ENCODE measurements around the gene SSH2. TPM values are rescaled to one million over a fixed set of nuclear protein-coding genes. Genes with fewer than 3 reads are reported as not detected.
A peak's percentile ranks its signal among the peaks of the same experiment; 100 is the strongest.
"Not testable (repeated sequence)": the region's sequence is repeated elsewhere in the genome, so short reads cannot be mapped to it uniquely, and the experiment has no call there.

SSH2 gene, protein sequence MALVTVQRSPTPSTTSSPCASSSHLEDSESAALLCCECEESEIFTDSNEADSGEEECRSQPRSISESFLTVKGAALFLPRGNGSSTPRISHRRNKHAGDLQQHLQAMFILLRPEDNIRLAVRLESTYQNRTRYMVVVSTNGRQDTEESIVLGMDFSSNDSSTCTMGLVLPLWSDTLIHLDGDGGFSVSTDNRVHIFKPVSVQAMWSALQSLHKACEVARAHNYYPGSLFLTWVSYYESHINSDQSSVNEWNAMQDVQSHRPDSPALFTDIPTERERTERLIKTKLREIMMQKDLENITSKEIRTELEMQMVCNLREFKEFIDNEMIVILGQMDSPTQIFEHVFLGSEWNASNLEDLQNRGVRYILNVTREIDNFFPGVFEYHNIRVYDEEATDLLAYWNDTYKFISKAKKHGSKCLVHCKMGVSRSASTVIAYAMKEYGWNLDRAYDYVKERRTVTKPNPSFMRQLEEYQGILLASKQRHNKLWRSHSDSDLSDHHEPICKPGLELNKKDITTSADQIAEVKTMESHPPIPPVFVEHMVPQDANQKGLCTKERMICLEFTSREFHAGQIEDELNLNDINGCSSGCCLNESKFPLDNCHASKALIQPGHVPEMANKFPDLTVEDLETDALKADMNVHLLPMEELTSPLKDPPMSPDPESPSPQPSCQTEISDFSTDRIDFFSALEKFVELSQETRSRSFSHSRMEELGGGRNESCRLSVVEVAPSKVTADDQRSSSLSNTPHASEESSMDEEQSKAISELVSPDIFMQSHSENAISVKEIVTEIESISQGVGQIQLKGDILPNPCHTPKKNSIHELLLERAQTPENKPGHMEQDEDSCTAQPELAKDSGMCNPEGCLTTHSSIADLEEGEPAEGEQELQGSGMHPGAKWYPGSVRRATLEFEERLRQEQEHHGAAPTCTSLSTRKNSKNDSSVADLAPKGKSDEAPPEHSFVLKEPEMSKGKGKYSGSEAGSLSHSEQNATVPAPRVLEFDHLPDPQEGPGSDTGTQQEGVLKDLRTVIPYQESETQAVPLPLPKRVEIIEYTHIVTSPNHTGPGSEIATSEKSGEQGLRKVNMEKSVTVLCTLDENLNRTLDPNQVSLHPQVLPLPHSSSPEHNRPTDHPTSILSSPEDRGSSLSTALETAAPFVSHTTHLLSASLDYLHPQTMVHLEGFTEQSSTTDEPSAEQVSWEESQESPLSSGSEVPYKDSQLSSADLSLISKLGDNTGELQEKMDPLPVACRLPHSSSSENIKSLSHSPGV (N-terminal part only)
- total RNA-seq = 77.5 TPM

DNA sequence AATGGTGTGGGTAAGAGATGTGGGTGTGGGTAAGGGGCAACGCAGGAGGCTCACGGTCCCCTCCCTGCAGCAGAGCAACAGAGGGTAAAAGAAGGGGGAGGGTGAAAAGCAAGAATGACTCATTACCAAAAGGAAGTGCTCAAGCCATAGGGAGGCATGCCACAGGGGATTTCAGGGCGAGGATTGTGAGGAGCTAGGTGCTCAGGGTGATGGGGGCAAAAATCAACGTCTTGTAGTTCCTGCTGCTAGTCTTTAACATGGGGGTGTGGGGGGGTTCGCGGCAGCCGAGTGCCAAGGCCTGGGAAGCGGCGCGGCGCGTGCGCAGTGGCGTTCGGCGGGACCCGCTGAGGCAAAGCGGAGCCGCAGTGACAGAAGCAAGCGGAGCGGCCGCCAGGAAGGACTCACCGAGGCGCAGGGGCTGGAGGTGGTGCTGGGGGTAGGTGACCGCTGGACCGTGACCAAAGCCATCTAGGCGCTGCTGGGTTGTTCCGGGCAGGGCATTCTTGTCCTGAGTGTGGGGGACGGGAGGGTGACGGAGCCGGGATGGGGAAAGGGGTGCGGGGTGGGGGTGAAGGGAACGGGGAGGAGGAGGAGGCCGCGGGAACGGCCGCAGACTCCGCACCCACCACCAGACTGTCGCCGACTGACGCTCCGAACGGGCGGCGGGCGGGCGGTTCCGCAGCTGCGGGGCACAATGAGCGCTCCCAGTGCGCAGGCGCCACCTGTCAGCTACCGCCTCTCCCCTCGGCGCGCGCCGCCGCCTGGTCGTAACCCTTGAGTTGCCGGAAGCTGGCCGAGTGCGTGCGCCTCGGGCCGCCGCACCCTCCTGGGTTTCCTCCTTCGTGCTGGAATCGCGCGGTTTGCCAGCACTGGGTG lies at the start of gene SSH2:
SSH2 (minus strand) TSS at position 696 of the 876 bp plus-strand sequence; CDS start at position 468, 228 bp downstream.
- H3K27me3 ChIP-seq (ENCODE audit: insufficient read depth, low read length) = no peaks in the 10 kb centered on the region
- peak within 1 kb of the TSS; percentile 88 for H3K4me3 ChIP-seq (ENCODE audit: low read length)
- H3K9me3 ChIP-seq (ENCODE audit: low read depth, low read length) = no peaks in the 10 kb centered on the region
- H3K4me1 ChIP-seq (ENCODE audit: insufficient read depth, low read length) = peaks cover 27% of the 10 kb centered on the region

- Histone ChIP-seq H3K4me3 (ENCODE audit: low read length) (no peak overlapping the region), H3K27me3 (ENCODE audit: insufficient read depth, low read length) (no peaks in the 10 kb centered on the region), H3K9me3 (ENCODE audit: low read depth, low read length) (no peaks in the 10 kb centered on the region), H3K4me1 (ENCODE audit: insufficient read depth, low read length) (no peaks in the 10 kb centered on the region)
These were observed 47.8 kb upstream of the SSH2 start for GRCh38 chr17:29977836-29978235.

DNA sequence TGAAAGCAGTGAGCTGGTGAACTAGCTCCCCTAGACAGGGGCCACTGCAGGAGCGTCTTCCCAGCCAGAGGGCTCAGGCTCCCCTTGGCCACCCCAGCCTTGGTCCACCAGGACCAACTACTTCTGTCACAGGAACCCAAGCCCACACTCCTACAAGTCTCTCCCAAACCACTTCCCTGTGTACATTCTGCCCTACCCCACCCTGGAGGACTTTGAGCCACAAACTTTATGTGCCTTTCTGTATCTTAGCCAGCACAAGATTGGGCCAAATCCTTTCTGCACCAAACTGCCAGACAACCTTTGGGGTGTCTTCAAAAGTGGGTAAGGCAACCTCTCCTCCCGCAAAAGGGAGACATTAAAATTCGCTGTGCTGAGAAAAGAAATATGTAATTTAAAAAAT lies 43.0 kb upstream of the SSH2 start:
- no peaks in the 10 kb centered on the region for H3K4me1 ChIP-seq (ENCODE audit: insufficient read depth, low read length)
- H3K9me3 ChIP-seq (ENCODE audit: low read depth, low read length) = no peaks in the 10 kb centered on the region
- H3K27me3 ChIP-seq (ENCODE audit: insufficient read depth, low read length) = no peaks in the 10 kb centered on the region
- H3K4me3 ChIP-seq (ENCODE audit: low read length) = no peak overlapping the region

GRCh38 chr17:29972277-29972676 lies 42.2 kb upstream of the SSH2 start:
- no peaks in the 10 kb centered on the region for H3K9me3 ChIP-seq (ENCODE audit: low read depth, low read length)
- no peaks in the 10 kb centered on the region for H3K27me3 ChIP-seq (ENCODE audit: insufficient read depth, low read length)
- H3K4me3 ChIP-seq (ENCODE audit: low read length) = no peak overlapping the region
- H3K4me1 ChIP-seq (ENCODE audit: insufficient read depth, low read length) = no peaks in the 10 kb centered on the region

DNA sequence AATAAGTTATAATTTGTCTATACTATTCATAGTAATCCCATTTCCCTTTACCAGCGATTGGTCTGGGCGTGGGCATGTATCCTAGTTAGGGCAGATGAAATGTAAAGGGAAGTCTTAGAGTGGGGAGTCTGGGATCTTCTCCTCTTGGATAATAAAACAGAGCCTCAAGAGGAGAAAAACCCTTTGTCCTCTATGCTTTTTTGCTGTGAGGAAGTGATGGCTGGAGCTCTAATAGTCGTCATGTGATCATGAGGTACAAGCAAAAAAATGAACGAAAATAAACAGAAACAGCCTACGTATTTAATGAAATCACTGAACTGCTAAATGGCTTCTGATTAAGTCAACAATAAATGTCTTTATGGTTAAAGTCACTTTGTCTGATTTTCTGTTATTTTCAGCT lies 38.2 kb upstream of the SSH2 start:
- Histone ChIP-seq H3K4me3 (ENCODE audit: low read length) (no peak overlapping the region), H3K4me1 (ENCODE audit: insufficient read depth, low read length) (no peaks in the 10 kb centered on the region), H3K9me3 (ENCODE audit: low read depth, low read length) (no peaks in the 10 kb centered on the region), H3K27me3 (ENCODE audit: insufficient read depth, low read length) (no peaks in the 10 kb centered on the region)

GRCh38 chr17:29962656-29963055 lies 32.6 kb upstream of the SSH2 start:
- H3K9me3 ChIP-seq (ENCODE audit: low read depth, low read length) = no peaks in the 10 kb centered on the region
- no peak overlapping the region for H3K4me3 ChIP-seq (ENCODE audit: low read length)
- no peaks in the 10 kb centered on the region for H3K27me3 ChIP-seq (ENCODE audit: insufficient read depth, low read length)
- no peaks in the 10 kb centered on the region for H3K4me1 ChIP-seq (ENCODE audit: insufficient read depth, low read length)

- H3K9me3 ChIP-seq (ENCODE audit: low read depth, low read length) = no peaks in the 10 kb centered on the region
- no peaks in the 10 kb centered on the region for H3K27me3 ChIP-seq (ENCODE audit: insufficient read depth, low read length)
- no peaks in the 10 kb centered on the region for H3K4me1 ChIP-seq (ENCODE audit: insufficient read depth, low read length)
- H3K4me3 ChIP-seq (ENCODE audit: low read length) = no peak overlapping the region
These were observed 29.8 kb upstream of the SSH2 start for GRCh38 chr17:29959658-29960337.

DNA sequence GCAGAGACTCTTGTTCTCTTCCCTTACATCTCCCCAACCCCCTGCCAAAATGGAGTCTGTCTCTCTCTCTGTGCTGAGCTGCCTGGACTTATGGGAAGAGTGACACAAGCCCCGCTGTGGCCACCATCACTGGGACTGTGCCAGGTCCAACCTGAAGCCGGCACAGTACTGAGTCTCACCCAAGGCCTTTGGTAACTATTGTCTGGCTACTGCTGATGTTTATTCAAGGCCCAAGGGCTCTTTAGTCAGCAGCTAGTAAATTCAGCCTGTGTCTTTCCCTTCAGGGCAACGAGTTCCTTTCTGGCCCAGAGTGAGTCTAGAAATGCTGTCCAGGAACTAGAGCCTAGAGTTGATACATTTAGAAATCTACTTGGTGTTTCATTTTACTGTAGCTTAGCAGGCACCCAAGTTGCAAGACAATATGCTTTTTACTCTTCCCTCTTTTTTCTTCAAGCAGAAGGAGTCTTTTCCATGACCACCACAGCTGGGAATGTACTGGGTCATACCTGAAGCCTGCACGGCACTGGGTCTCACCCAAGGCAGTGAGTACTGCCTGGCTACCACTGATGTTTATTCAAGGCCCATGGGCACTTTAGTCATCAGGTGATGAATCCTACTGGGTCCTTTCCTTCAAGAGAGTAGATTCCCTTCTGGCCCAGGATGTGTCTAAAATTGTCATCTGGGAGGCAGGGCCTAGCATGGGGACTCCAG lies 29.1 kb upstream of the SSH2 start:
- H3K27me3 ChIP-seq (ENCODE audit: insufficient read depth, low read length) = no peaks in the 10 kb centered on the region
- H3K4me1 ChIP-seq (ENCODE audit: insufficient read depth, low read length) = no peaks in the 10 kb centered on the region
- H3K4me3 ChIP-seq (ENCODE audit: low read length) = no peak overlapping the region
- H3K9me3 ChIP-seq (ENCODE audit: low read depth, low read length) = no peaks in the 10 kb centered on the region

DNA sequence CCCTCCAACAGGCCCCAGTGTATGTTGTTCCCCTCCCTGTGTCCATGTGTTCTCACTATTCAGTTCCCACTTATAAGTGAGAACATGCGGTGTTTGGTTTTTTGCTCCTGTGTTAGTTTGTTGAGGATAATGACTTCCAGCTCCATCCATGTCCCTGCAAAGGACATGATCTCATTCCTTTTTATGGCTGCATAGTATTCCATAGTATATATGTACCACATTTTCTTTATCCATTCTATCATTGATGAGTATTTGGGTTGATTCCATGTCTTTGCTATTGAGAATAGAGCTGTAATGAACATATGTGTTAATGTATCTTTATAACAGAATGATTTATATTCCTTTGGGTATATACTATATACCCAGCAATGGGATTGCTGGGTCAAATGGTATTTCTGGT lies 27.5 kb upstream of the SSH2 start:
- not testable (repeated sequence) for H3K4me3 ChIP-seq (ENCODE audit: low read length); H3K27me3 ChIP-seq (ENCODE audit: insufficient read depth, low read length); H3K9me3 ChIP-seq (ENCODE audit: low read depth, low read length); H3K4me1 ChIP-seq (ENCODE audit: insufficient read depth, low read length)

DNA sequence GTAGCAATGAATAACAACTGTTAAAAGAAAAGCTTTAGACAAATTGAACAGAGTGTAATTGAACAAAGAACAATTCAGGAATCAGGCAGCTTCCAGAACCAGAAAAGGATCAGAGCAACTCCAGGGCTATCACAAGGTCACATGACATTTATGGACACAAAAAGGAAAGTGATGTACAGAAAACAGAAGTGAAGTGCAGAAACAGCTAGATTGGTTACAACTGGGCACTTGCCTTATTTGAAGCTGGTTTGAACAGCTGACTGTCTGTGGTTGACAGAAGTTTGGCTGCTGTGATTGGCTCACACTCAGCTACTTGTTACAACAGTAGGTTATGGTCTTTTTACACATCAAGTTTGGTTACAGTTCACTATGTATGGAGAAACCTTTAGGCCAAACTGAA lies 26.2 kb upstream of the SSH2 start:
- Histone ChIP-seq H3K9me3 (ENCODE audit: low read depth, low read length) (peaks cover 4% of the 10 kb centered on the region), H3K27me3 (ENCODE audit: insufficient read depth, low read length) (no peaks in the 10 kb centered on the region), H3K4me3 (ENCODE audit: low read length) (no peak overlapping the region), H3K4me1 (ENCODE audit: insufficient read depth, low read length) (no peaks in the 10 kb centered on the region)

GRCh38 chr17:29954405-29954804 lies 24.4 kb upstream of the SSH2 start:
- Histone ChIP-seq H3K9me3 (ENCODE audit: low read depth, low read length) (peaks cover 4% of the 10 kb centered on the region), H3K4me3 (ENCODE audit: low read length) (no peak overlapping the region), H3K27me3 (ENCODE audit: insufficient read depth, low read length) (no peaks in the 10 kb centered on the region), H3K4me1 (ENCODE audit: insufficient read depth, low read length) (peaks cover 8% of the 10 kb centered on the region)

- Histone ChIP-seq H3K4me1 (ENCODE audit: insufficient read depth, low read length) (peaks cover 22% of the 10 kb centered on the region), H3K27me3 (ENCODE audit: insufficient read depth, low read length) (no peaks in the 10 kb centered on the region), H3K4me3 (ENCODE audit: low read length) (no peak overlapping the region), H3K9me3 (ENCODE audit: low read depth, low read length) (peaks cover 4% of the 10 kb centered on the region)
These were observed 19.7 kb upstream of the SSH2 start for GRCh38 chr17:29949696-29950095.

DNA sequence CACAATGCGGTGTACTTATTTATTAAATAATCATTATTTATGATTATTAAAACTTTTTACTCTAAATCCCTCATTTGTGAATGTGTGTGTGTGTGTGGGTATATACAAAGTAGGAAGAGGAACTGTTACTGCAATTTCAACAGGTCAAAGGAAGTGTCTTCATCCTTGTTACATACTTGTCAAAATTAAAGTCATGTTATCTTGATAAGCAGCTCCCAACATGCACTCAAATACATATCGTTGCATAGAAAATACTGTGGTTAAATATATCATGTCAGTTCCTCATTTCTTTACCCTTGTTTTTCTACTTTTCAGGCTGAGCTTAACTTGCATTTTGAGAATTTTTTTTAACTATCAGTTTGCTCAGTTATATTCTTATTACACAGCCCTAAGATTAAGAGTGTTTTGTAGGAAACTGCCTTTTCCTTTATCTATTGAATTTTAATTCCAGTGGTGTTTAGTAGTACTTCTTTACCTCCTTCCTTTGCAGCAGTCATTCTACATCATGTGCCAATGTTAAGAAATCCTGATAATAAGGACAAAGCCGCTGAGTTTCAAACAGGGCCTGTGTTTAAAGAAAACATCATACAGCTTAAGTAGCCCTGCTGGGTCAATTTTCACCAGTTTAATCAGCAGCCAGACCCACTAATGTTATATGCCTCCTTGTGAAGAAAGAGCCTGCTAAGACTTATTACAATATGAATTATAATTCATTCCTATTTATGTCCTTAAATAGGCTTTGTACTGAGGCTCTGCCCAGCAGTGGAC lies 18.6 kb upstream of the SSH2 start:
- H3K4me3 ChIP-seq (ENCODE audit: low read length) = no peak overlapping the region
- H3K4me1 ChIP-seq (ENCODE audit: insufficient read depth, low read length) = peaks cover 22% of the 10 kb centered on the region
- H3K9me3 ChIP-seq (ENCODE audit: low read depth, low read length) = peaks cover 2% of the 10 kb centered on the region
- H3K27me3 ChIP-seq (ENCODE audit: insufficient read depth, low read length) = no peaks in the 10 kb centered on the region
